Right atrium auricular region (tissue), 2 donors: ENCODE data around the gene ARHGAP25. TPM values are rescaled to one million over a fixed set of nuclear protein-coding genes. Genes with fewer than 3 reads are reported as not detected.
A peak's percentile ranks its signal among the peaks of the same experiment; 100 is the strongest.

ENCODE experiments used
- DNase-seq: peaks from one replicate; pipeline ENCODE4 v3.0.0-alpha.2; 2019; ENCODE audit warnings: low spot score
- H3K27ac ChIP-seq, 2 donors: fragments of 200-600 bp; sonication (generic); 1 replicate in 1 of 2; 2 replicates in 1 of 2; pipeline ENCODE4 v1.5.1; 2016 to 2019
- H3K27me3 ChIP-seq, 2 donors: fragments of 200-600 bp; sonication (generic); one replicate each; pipeline versions ENCODE4 v1.5.1 to v1.6.0; 2017 to 2019
- H3K36me3 ChIP-seq: fragments of 200-600 bp; sonication (generic); one replicate; pipeline ENCODE4 v1.5.1; 2016
- H3K4me1 ChIP-seq, 2 donors: fragments of 200-600 bp; sonication (generic); one replicate each; pipeline versions ENCODE4 v1.5.1 to v1.6.0; 2017 to 2019
- H3K4me3 ChIP-seq, 2 donors: fragments of 200-600 bp; sonication (generic); 1 replicate in 1 of 2; 2 replicates in 1 of 2; pipeline ENCODE4 v1.5.1; 2017 to 2019; ENCODE audit warnings: mild to moderate bottlenecking in 1 of 2, moderate library complexity in 1 of 2
- H3K9me3 ChIP-seq, 2 donors: fragments of 200-600 bp; sonication (generic); one replicate each; pipeline ENCODE4 v1.5.1; 2019
- total RNA-seq, 2 donors: library from RNA; depleted of rRNA; stranded (reverse); fragments of >200 nt; gene quantifications; one replicate each; pipeline ENCODE4 v1.1.0, GENCODE V29; 2016
- TF ChIP-seq, protein P1 (sequence below), 2 donors: fragments of 200-600 bp; sonication (generic); IDR thresholded peaks; one replicate each; pipeline ENCODE4 v1.5.1; 2019; ENCODE audit warnings: antibody characterized with exemption in 2 of 2

Gene ARHGAP25
- total RNA-seq, 2 donors from 2014 or later: 4.2 to 12.8 TPM

DNA sequence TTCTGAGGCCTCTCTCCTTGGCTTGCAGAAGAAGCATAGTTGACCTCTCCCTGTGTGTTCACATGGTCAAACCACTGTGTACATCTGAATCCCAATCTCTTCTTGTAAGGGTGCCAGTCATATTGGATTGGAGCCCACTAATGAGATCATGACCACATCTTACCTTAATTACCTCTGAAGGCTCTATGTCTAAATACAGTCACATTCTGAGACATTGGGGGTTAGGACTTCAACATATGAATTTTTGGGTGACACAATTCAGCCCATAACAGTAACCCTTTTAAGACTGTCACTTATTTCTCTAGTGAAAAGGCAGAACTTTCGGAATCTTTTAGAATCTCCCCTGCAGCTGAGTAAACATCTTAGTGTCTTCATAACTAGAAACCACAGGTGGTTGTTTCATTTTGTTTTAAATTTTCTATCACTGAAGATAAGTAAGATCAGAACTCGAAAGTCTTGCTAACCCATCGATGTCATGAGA lies 103.3 kb downstream of the ARHGAP25 start:
- H3K27me3 ChIP-seq: no peaks in the 10 kb centered on the region
- H3K27ac ChIP-seq: no peak overlapping the region
- H3K4me3 ChIP-seq: no peak overlapping the region
- H3K9me3 ChIP-seq: no peaks in the 10 kb centered on the region
- H3K36me3 ChIP-seq: no peaks in the 10 kb centered on the region
- no peak for DNase-seq
- TF ChIP-seq, protein P1, sequence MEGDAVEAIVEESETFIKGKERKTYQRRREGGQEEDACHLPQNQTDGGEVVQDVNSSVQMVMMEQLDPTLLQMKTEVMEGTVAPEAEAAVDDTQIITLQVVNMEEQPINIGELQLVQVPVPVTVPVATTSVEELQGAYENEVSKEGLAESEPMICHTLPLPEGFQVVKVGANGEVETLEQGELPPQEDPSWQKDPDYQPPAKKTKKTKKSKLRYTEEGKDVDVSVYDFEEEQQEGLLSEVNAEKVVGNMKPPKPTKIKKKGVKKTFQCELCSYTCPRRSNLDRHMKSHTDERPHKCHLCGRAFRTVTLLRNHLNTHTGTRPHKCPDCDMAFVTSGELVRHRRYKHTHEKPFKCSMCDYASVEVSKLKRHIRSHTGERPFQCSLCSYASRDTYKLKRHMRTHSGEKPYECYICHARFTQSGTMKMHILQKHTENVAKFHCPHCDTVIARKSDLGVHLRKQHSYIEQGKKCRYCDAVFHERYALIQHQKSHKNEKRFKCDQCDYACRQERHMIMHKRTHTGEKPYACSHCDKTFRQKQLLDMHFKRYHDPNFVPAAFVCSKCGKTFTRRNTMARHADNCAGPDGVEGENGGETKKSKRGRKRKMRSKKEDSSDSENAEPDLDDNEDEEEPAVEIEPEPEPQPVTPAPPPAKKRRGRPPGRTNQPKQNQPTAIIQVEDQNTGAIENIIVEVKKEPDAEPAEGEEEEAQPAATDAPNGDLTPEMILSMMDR (IDR thresholded peaks at IDR 0.05): no peak
- peaks cover 0 to 6% of the 10 kb centered on the region in 2 donors for H3K4me1 ChIP-seq

DNA sequence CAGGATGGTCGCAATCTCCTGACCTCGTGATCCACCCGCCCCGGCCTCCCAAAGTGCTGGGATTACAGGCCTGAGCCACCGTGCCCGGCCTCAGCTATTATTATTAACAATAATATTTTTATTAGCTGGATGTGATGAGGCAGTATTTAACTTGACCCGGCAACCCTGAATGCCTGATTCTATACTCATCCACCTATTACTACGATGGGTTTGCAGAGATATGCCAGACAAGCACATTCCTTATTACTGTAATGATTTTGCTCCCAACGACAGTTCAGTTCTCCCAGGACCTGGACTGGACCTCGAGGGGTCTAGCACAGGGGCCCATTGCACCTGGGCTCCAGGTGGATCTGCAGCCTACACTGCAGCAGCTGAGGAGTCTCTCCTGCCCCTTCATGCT lies 104.0 kb downstream of the ARHGAP25 start:
- H3K27me3 ChIP-seq: no peaks in the 10 kb centered on the region
- H3K36me3 ChIP-seq: no peaks in the 10 kb centered on the region
- TF ChIP-seq, protein P1 (IDR thresholded peaks at IDR 0.05): no peak
- no peak for DNase-seq
- no peak overlapping the region for H3K27ac ChIP-seq
- H3K4me3 ChIP-seq: no peak overlapping the region
- no peaks in the 10 kb centered on the region for H3K9me3 ChIP-seq
- H3K4me1 ChIP-seq: no peaks in the 10 kb centered on the region

DNA sequence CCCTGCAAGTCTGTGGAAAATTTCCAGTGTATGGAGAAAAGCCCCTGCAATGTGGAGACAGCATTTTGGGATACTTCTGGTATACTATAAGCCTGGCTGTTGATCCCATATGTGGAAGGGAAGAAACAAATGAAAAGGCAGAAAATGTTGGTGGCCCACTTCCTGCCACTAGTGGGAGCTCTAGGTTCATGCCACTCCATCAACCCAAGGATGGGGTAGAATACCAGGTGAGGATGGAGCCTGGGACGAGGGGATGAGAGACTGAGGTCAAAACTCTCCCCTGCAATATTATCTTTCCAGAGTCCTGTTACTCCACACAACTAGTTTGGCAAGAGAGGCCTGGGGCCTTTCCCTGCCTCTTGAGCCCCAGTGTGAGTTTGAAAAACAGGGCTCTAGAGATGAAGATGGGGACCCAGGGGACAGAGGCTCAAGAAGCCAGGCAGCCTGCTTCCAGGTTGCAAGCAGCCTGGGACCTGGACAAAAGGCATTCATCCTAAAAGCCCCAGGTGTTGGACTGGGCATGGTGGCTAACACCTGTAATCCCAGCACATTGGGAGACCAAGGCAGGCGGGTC lies 104.7 kb downstream of the ARHGAP25 start:
- no peaks in the 10 kb centered on the region for H3K27me3 ChIP-seq
- TF ChIP-seq, protein P1 (IDR thresholded peaks at IDR 0.05): peak; percentile 32 to 60
- H3K4me3 ChIP-seq: no peak overlapping the region
- DNase-seq: no peak
- H3K4me1 ChIP-seq: no peaks in the 10 kb centered on the region
- no peak overlapping the region for H3K27ac ChIP-seq
- no peaks in the 10 kb centered on the region for H3K9me3 ChIP-seq
- H3K36me3 ChIP-seq: no peaks in the 10 kb centered on the region

DNA sequence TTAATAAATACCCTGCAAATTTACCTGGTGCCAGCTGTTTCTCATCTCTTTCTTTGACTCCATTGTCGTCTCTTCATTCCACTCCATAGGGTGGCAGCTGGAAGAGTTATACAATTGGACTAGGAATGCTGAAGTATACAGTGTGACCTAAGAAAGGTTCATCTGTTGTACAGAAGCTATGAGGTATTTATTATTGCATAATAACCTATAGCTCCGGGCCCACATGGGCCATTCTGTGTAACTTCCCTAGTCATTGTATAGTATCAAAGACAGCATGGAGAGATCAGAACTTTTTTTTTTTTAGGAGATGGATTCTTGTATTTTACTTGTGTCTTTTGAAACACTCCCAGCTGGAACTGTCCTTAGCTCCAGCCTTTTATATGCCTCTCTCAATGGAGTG lies 110.4 kb downstream of the ARHGAP25 start:
- H3K9me3 ChIP-seq: no peaks in the 10 kb centered on the region
- TF ChIP-seq, protein P1 (IDR thresholded peaks at IDR 0.05): no peak
- DNase-seq: no peak
- no peaks in the 10 kb centered on the region for H3K36me3 ChIP-seq
- no peak overlapping the region for H3K4me3 ChIP-seq
- no peak overlapping the region for H3K27ac ChIP-seq
- no peaks in the 10 kb centered on the region for H3K27me3 ChIP-seq
- H3K4me1 ChIP-seq: no peaks in the 10 kb centered on the region

DNA sequence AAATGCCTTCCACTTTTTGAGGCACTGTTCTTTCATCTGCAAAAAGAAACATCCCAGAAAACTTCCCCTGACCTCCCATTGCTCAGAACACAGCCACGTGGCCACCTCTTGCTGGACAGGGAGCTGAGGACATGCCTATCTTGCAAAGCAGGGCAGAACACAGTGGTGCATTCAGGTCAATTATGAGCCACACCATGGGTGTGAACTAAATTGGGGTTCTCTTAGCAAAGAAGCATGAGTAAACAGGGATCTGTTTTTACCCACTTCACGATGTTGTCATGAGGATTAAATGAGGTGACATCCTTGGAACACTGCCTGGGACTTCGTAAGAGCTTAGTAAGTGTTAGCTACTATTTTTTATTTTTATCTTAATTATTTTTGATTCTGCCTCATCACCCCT lies 111.5 kb downstream of the ARHGAP25 start:
- no peaks in the 10 kb centered on the region for H3K9me3 ChIP-seq
- H3K4me3 ChIP-seq: no peak overlapping the region
- H3K27me3 ChIP-seq: no peaks in the 10 kb centered on the region
- no peak overlapping the region for H3K27ac ChIP-seq
- no peaks in the 10 kb centered on the region for H3K4me1 ChIP-seq
- H3K36me3 ChIP-seq: no peaks in the 10 kb centered on the region
- TF ChIP-seq, protein P1 (IDR thresholded peaks at IDR 0.05): no peak
- DNase-seq: no peak

DNA sequence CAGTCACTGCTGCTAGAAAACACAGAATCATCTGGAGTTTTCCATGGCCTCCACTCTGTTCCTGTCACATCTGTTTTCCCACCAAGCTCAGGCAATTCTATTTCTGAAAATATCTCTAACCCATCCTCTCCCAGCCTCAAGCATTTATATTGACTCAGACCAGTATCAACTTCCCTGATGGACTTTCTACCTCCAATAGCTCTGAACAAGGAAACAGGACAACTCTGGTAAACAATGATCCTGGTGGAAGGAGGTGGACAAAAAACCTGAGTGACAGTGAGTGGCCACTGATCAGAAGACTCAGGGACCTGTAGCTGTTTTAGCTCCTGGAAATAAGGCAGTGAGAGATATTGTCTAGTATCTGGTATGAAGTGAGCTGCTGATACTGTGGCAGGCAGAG lies 113.1 kb downstream of the ARHGAP25 start:
- DNase-seq: no peak
- Histone ChIP-seq H3K27me3 (no peaks in the 10 kb centered on the region), H3K9me3 (no peaks in the 10 kb centered on the region), H3K36me3 (no peaks in the 10 kb centered on the region), H3K4me1 (no peaks in the 10 kb centered on the region), H3K27ac (no peak overlapping the region), H3K4me3 (no peak overlapping the region)
- TF ChIP-seq, protein P1 (IDR thresholded peaks at IDR 0.05): no peak
